Neural cell (in vitro differentiated cells): ENCODE measurements around the gene ZMAT5. TPM values are rescaled to one million over a fixed set of nuclear protein-coding genes. Genes with fewer than 3 reads are reported as not detected.

Experiments
- H2AFZ ChIP-seq: fragments of 200-600, 300-800 bp; sonication (generic), shearing (Covaris generic); 2 replicates; pipeline ENCODE4 v1.6.0; 2014; ENCODE audit warnings: low read depth, mild to moderate bottlenecking, antibody characterized with exemption, low read length, moderate library complexity
- H3F3A ChIP-seq: fragments of 200-600 bp; shearing (Covaris generic); 2 replicates; pipeline ENCODE4 v1.6.1; 2016; ENCODE audit warnings: mild to moderate bottlenecking, moderate library complexity, mixed read lengths, antibody characterized with exemption, low read length; ENCODE audit not compliant: insufficient read depth, poor library complexity, severe bottlenecking
- H3K27ac ChIP-seq: fragments of 200-600, 300-800 bp; sonication (generic), shearing (Covaris generic); 2 replicates; pipeline ENCODE4 v1.5.1; 2014; ENCODE audit warnings: mild to moderate bottlenecking, low read length, moderate library complexity
- H3K27me3 ChIP-seq: fragments of 300-800, 200-600 bp; sonication (generic), shearing (Covaris generic); 2 replicates; pipeline ENCODE4 v1.6.0; 2014; ENCODE audit warnings: mild to moderate bottlenecking, low read depth, low read length, moderate library complexity; ENCODE audit not compliant: insufficient read depth
- H3K36me3 ChIP-seq: fragments of 300-800, 200-600 bp; sonication (generic), shearing (Covaris generic); 2 replicates; pipeline ENCODE4 v1.5.1; 2014; ENCODE audit warnings: mild to moderate bottlenecking, antibody characterized with exemption, low read length, moderate library complexity; ENCODE audit not compliant: insufficient read depth
- H3K4me2 ChIP-seq: fragments of 300-800, 200-600 bp; sonication (generic), shearing (Covaris generic); 2 replicates; pipeline ENCODE4 v1.6.0; 2014; ENCODE audit warnings: mild to moderate bottlenecking, low read length
- H3K4me3 ChIP-seq: fragments of 300-800, 200-600 bp; sonication (generic), shearing (Covaris generic); 2 replicates; pipeline ENCODE4 v1.5.1; 2014; ENCODE audit warnings: mild to moderate bottlenecking, low read length, moderate library complexity
- H3K79me2 ChIP-seq: fragments of 200-600 bp; shearing (Covaris generic); replicated peaks from 2 replicates; pipeline ENCODE4 v1.6.0; 2014; ENCODE audit warnings: mild to moderate bottlenecking, low read length, moderate library complexity; ENCODE audit not compliant: insufficient read depth
- H3K9ac ChIP-seq: fragments of 300-800, 200-600 bp; sonication (generic), shearing (Covaris generic); 2 replicates; pipeline ENCODE4 v1.6.1; 2016; ENCODE audit warnings: mild to moderate bottlenecking, low read length, mixed read lengths
- H3K9me2 ChIP-seq: fragments of 200-600 bp; shearing (Covaris generic); 2 replicates; pipeline ENCODE4 v1.6.1; 2016; ENCODE audit warnings: mild to moderate bottlenecking, low read length, mixed read lengths; ENCODE audit not compliant: insufficient read depth
- H3K9me3 ChIP-seq: fragments of 200-600, 300-800 bp; sonication (generic), shearing (Covaris generic); 2 replicates; pipeline ENCODE4 v1.6.1; 2016; ENCODE audit warnings: mild to moderate bottlenecking, mixed run types, low read length, moderate library complexity, mixed read lengths
- H4K20me1 ChIP-seq: fragments of 200-600 bp; shearing (Covaris generic); 2 replicates; pipeline ENCODE4 v1.6.1; 2016; ENCODE audit warnings: mild to moderate bottlenecking, mixed run types; ENCODE audit not compliant: insufficient read depth
- EP300 ChIP-seq: fragments of 450-650 bp; conservative IDR thresholded peaks from 2 replicates; pipeline ENCODE4 v1.6.1; 2014; ENCODE audit warnings: antibody characterized with exemption, mild to moderate bottlenecking, moderate library complexity; ENCODE audit not compliant: poor library complexity, severe bottlenecking
- EZH2 ChIP-seq: fragments of 200-600, 300-800 bp; shearing (Covaris generic), sonication (generic); IDR thresholded peaks from 2 replicates; pipeline ENCODE4 v1.6.1; 2014; ENCODE audit warnings: antibody characterized with exemption, low read length, borderline replicate concordance, mild to moderate bottlenecking; ENCODE audit not compliant: insufficient read depth, poor library complexity, severe bottlenecking
- MXI1 ChIP-seq: fragments of 450-650 bp; conservative IDR thresholded peaks from 2 replicates; pipeline ENCODE4 v1.6.1; 2014; ENCODE audit warnings: antibody characterized with exemption, mild to moderate bottlenecking; ENCODE audit not compliant: poor library complexity, severe bottlenecking
- POLR2AphosphoS5 ChIP-seq: IDR thresholded peaks from 2 replicates; pipeline ENCODE4 v1.6.1; 2012
- RAD21 ChIP-seq: fragments of 450-650 bp; conservative IDR thresholded peaks from 2 replicates; pipeline ENCODE4 v1.6.1; 2014; ENCODE audit warnings: antibody characterized with exemption, mild to moderate bottlenecking, moderate library complexity
- SMC3 ChIP-seq: fragments of 450-650 bp; conservative IDR thresholded peaks from 2 replicates; pipeline ENCODE4 v1.6.1; 2014; ENCODE audit warnings: antibody characterized with exemption, mild to moderate bottlenecking, moderate library complexity; ENCODE audit not compliant: poor library complexity
- TAF1 ChIP-seq: IDR thresholded peaks from 2 replicates; pipeline ENCODE4 v1.6.1; 2012; ENCODE audit warnings: low read depth
- polyA plus RNA-seq: library from polyadenylated mRNA; depleted of rRNA; stranded (reverse); fragments of >200 nt; gene quantifications from 2 replicates; pipeline ENCODE4 v1.2.3, GENCODE V29; 2014
- TF ChIP-seq, protein P1 (sequence below): IDR thresholded peaks from 2 replicates; pipeline ENCODE4 v1.6.1; 2012; ENCODE audit warnings: borderline replicate concordance
- TF ChIP-seq, protein P2 (sequence below): fragments of 450-650 bp; IDR thresholded peaks from 2 replicates; pipeline ENCODE4 v1.5.1; 2014; ENCODE audit warnings: antibody characterized with exemption, mild to moderate bottlenecking, moderate library complexity; ENCODE audit not compliant: poor library complexity, severe bottlenecking

The ZMAT5 gene
- polyA plus RNA-seq, 1 donor from 2014 or later, result 54.9 TPM

DNA sequence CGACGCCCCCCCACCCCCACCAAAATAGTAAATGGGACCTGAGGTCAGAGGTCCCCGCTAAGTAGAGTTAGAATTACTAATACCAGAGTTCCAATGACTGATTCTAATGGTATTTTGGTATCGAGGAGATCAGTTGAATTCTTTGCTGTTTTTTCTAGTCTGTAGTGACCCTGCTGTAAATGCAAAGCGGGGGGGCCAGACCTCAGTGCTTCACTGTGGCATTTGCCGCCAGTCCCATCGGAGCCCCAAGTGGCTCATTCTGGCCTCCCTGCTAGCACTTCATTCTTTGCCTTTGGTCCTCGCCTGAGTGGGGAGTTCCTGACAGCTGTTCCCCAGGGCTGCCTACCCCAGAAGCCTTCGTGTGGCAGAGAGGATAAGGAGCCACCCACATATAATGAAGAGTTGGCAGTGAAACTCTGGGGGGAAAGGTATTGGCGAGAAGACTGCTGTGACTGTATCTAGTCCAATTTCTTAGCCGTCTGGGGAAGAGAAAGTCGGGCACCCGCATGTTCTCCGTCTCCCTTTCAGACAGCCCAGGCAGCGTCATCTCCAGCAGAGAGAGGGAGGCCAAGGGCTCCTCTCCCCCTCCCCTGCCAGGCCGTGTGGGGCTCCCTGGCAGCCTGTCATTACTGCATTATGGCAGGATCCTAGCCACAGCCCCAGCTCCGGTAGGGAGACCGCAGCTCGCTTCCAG, 66.5 kb downstream of the ZMAT5 start:
- Histone ChIP-seq H3K27ac (no peak overlapping the region), H2AFZ (no peak overlapping the region), H3K9me3 (no peaks in the 10 kb centered on the region), H3K79me2 (no peaks in the 10 kb centered on the region), H4K20me1 (no peaks in the 10 kb centered on the region), H3K36me3 (no peaks in the 10 kb centered on the region), H3K9ac (no peak overlapping the region), H3K27me3 (no peaks in the 10 kb centered on the region), H3F3A (no peaks in the 10 kb centered on the region), H3K4me3 (no peak overlapping the region), H3K4me2 (no peak overlapping the region), H3K9me2 (no peaks in the 10 kb centered on the region)
- TF ChIP-seq SMC3, result no peak
- TF ChIP-seq, protein P1, sequence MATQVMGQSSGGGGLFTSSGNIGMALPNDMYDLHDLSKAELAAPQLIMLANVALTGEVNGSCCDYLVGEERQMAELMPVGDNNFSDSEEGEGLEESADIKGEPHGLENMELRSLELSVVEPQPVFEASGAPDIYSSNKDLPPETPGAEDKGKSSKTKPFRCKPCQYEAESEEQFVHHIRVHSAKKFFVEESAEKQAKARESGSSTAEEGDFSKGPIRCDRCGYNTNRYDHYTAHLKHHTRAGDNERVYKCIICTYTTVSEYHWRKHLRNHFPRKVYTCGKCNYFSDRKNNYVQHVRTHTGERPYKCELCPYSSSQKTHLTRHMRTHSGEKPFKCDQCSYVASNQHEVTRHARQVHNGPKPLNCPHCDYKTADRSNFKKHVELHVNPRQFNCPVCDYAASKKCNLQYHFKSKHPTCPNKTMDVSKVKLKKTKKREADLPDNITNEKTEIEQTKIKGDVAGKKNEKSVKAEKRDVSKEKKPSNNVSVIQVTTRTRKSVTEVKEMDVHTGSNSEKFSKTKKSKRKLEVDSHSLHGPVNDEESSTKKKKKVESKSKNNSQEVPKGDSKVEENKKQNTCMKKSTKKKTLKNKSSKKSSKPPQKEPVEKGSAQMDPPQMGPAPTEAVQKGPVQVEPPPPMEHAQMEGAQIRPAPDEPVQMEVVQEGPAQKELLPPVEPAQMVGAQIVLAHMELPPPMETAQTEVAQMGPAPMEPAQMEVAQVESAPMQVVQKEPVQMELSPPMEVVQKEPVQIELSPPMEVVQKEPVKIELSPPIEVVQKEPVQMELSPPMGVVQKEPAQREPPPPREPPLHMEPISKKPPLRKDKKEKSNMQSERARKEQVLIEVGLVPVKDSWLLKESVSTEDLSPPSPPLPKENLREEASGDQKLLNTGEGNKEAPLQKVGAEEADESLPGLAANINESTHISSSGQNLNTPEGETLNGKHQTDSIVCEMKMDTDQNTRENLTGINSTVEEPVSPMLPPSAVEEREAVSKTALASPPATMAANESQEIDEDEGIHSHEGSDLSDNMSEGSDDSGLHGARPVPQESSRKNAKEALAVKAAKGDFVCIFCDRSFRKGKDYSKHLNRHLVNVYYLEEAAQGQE, result no peak
- TF ChIP-seq EP300, result no peak
- no peak for TF ChIP-seq TAF1
- no peak for TF ChIP-seq POLR2AphosphoS5

DNA sequence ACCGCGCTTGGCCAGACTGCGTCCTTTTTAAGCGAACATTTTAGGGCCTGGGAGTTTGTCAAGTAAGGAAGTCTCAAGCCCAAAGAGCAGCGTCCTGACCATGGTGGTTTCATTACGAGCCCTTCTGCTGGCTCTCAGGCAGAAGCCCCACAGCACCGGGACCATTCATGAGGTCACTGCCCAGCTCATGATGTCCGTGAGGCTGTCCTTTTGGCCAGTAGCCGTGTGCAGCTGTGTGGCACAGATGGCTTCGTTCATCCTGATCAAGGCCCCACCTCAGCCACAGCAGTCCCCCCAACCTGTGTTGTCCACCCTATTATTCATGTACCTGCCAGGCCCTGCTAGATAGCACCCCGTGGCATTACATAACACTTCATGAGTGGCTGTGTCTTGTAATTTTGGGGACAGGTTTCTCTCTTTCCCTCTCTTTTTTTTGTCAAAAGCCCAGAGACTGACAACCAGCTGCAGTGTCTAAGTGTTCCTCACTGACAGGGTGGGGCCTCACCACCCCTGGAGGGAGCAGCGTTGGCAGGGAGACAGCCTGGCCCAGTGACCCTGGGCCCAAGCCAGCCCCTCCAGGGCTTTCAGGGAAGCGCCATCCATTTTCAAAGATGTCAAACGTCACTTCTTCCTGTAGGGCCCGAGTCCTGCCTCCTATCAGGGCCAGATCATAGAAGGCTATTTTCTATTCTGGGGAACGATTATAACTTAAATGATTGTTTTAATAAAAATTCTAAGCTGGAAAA, 68.8 kb downstream of the ZMAT5 start:
- Histone ChIP-seq H3K27ac (no peak overlapping the region), H3K27me3 (no peaks in the 10 kb centered on the region), H4K20me1 (no peaks in the 10 kb centered on the region), H3K9me3 (no peaks in the 10 kb centered on the region), H3K9ac (no peak overlapping the region), H3K36me3 (no peaks in the 10 kb centered on the region), H3K4me3 (no peak overlapping the region), H2AFZ (no peak overlapping the region), H3K9me2 (no peaks in the 10 kb centered on the region), H3K4me2 (no peak overlapping the region), H3F3A (no peaks in the 10 kb centered on the region), H3K79me2 (no peaks in the 10 kb centered on the region)
- TF ChIP-seq SMC3, result no peak
- no peak for TF ChIP-seq TAF1
- TF ChIP-seq, protein P1, result no peak
- TF ChIP-seq RAD21, result no peak
- TF ChIP-seq POLR2AphosphoS5, result no peak
- TF ChIP-seq EZH2, result no peak
- TF ChIP-seq, protein P2, sequence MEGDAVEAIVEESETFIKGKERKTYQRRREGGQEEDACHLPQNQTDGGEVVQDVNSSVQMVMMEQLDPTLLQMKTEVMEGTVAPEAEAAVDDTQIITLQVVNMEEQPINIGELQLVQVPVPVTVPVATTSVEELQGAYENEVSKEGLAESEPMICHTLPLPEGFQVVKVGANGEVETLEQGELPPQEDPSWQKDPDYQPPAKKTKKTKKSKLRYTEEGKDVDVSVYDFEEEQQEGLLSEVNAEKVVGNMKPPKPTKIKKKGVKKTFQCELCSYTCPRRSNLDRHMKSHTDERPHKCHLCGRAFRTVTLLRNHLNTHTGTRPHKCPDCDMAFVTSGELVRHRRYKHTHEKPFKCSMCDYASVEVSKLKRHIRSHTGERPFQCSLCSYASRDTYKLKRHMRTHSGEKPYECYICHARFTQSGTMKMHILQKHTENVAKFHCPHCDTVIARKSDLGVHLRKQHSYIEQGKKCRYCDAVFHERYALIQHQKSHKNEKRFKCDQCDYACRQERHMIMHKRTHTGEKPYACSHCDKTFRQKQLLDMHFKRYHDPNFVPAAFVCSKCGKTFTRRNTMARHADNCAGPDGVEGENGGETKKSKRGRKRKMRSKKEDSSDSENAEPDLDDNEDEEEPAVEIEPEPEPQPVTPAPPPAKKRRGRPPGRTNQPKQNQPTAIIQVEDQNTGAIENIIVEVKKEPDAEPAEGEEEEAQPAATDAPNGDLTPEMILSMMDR, result no peak
- TF ChIP-seq EP300, result no peak
- TF ChIP-seq MXI1, result no peak
